Measurements from ENCODE around the gene AKR1C2.
"Not testable (repeated sequence)": the region's sequence is repeated elsewhere in the genome, so short reads cannot be mapped to it uniquely, and the experiment has no call there.

AKR1C2 gene

GRCh38 chr10:5002013-5002727 is 1.5 kb downstream of the AKR1C2 start:
- in situ Hi-C loops (cut with HindIII; ENCODE audit: low pct_ligation_motif_present, low pct_unique_long_range_greater_than_20kb, low sequenced_read_pairs), result no loop called here

GRCh38 chr10:4998671-4999070 is 5.0 kb downstream of the AKR1C2 start:
- in situ Hi-C loops (cut with HindIII; ENCODE audit: low pct_ligation_motif_present, low pct_unique_long_range_greater_than_20kb, low sequenced_read_pairs), result no loop called here
- DNase-seq, result no peak

More at GRCh38 chr10:5002013-5002727, 1.5 kb downstream of the AKR1C2 start:
- no peak for DNase-seq

DNA sequence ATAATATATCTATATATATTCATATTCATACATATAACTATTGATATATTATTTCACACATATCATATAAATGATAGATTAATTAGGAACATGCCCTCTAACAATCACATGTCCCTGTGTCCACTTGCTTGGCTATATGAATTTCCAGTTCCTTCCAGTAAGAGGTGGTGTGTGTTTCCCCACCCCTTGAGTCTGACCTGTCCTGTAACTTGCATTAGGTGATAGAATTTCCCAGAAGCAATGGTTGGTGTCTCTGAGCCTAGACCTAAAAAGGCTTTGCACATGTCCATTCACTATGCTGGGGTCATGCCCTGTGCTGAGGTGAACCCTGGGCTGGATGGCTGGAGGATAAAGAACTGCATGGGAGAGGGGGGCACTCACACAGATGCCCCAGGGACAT is 9.4 kb downstream of the AKR1C2 start:
- in situ Hi-C loops (cut with HindIII; ENCODE audit: low pct_ligation_motif_present, low pct_unique_long_range_greater_than_20kb, low sequenced_read_pairs); DNase-seq: not testable (repeated sequence)

GRCh38 chr10:4992564-4992963 is 11.1 kb downstream of the AKR1C2 start:
- DNase-seq; in situ Hi-C loops (cut with HindIII; ENCODE audit: low pct_ligation_motif_present, low pct_unique_long_range_greater_than_20kb, low sequenced_read_pairs): not testable (repeated sequence)

- DNase-seq; in situ Hi-C loops (cut with HindIII; ENCODE audit: low pct_ligation_motif_present, low pct_unique_long_range_greater_than_20kb, low sequenced_read_pairs): not testable (repeated sequence)
Observed at GRCh38 chr10:4991463-4991862, 12.2 kb downstream of the AKR1C2 start.

DNA sequence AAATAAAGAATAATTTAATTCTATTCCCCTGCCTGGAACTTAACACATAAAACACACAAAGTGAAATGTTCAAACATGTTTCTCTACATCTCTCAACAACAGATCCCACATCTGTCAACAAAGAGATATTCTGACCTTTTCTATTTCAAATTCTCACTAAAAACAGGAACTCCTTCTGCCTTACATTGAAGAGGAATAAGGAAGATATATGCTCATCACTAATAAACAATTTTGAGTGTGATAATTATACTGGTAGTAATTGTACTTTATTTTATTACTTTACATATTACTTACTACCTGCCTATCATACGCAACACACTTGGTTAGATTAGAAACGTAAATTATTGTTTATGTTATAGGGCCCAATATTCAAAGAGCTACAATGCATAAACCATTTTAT is 13.4 kb downstream of the AKR1C2 start:
- in situ Hi-C loops (cut with HindIII; ENCODE audit: low pct_ligation_motif_present, low pct_unique_long_range_greater_than_20kb, low sequenced_read_pairs), result no loop called here
- no peak for DNase-seq

GRCh38 chr10:4988000-4988641 is 15.5 kb downstream of the AKR1C2 start:
- in situ Hi-C loops (cut with HindIII; ENCODE audit: low pct_ligation_motif_present, low pct_unique_long_range_greater_than_20kb, low sequenced_read_pairs); DNase-seq: not testable (repeated sequence)

DNA sequence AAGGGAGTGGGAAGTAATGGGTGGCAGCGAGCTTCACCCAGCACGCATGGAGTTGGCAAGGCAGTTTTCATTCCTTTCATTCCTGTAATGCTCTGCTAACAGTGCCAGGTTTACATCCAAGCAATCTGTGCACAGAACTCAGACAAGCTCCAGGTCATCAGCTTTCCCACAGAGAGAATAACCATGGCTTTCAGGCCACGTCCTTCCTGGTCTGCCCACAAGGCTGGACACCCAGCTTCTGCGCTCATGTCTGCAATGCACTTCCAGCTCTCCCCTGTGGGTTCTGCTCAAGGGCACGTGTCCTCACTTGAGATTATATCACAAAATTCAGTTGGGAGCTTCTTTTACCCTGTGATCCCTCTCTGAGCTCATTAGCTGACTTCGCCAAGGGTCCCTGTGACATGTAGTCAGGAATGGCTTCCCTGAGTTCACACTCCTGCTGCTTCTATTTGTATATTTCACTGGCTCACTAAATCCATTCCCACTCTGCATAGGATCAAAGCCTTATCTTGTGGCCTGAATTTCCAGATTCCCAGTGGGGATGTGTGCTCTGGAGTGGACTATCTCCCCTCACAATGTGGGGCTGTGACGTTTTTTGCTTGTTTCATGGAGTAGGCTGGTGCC is 18.6 kb downstream of the AKR1C2 start:
- in situ Hi-C loops (cut with HindIII; ENCODE audit: low pct_ligation_motif_present, low pct_unique_long_range_greater_than_20kb, low sequenced_read_pairs), result no loop called here
- DNase-seq, result no peak

DNA sequence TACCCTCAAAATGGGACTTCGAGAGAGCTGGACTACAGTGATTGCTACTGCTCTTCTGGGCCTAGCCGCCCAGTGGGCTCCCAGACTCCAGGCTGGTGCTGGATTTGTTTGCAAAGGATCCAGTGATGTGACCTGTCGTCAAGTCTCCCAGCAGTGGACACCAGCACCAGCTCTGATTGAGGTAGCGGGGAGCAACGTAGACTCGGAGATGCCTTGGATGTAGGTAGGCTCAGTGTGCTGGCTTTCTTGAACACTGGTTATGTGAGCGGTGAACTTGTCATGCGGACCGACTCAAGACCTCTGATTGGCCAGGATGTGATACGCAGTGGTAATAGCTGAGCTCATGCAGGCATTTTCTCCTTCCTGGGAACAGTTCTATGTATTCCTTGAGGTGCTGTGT is 19.4 kb downstream of the AKR1C2 start:
- in situ Hi-C loops (cut with HindIII; ENCODE audit: low pct_ligation_motif_present, low pct_unique_long_range_greater_than_20kb, low sequenced_read_pairs), result no loop called here
- no peak for DNase-seq

- in situ Hi-C loops (cut with HindIII; ENCODE audit: low pct_ligation_motif_present, low pct_unique_long_range_greater_than_20kb, low sequenced_read_pairs), result no loop called here
Observed at GRCh38 chr10:4983615-4984216, 19.9 kb downstream of the AKR1C2 start.

DNA sequence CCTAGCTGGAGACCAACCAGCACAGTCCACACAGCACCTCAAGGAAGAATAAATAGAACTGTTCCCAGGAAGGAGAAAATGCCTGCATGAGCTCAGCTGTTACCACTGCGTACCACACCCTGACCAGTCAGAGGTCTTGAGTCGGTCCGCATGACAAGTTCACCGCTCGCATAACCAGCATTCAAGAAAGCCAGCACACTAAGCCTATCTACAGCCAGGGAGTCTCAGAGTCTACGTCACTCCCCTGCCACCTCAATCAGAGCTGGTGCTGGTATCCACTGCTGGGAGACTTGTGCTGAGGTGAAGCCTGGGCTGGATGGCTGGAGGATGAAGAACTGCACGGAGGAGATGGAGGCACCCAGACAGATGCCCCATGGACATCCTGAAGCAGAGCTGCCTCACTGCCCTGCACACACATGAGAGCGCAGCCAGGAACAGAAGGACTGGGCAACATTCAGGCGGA is 20.9 kb downstream of the AKR1C2 start:
- no peak for DNase-seq
- in situ Hi-C loops (cut with HindIII; ENCODE audit: low pct_ligation_motif_present, low pct_unique_long_range_greater_than_20kb, low sequenced_read_pairs), result no loop called here

More at GRCh38 chr10:4983615-4984216, 19.9 kb downstream of the AKR1C2 start:
- no peak for DNase-seq

GRCh38 chr10:4981722-4982471 is 21.8 kb downstream of the AKR1C2 start:
- peak; percentile 39 for DNase-seq
- in situ Hi-C loops (cut with HindIII; ENCODE audit: low pct_ligation_motif_present, low pct_unique_long_range_greater_than_20kb, low sequenced_read_pairs), result no loop called here

- no peak for DNase-seq
- in situ Hi-C loops (cut with HindIII; ENCODE audit: low pct_ligation_motif_present, low pct_unique_long_range_greater_than_20kb, low sequenced_read_pairs), result no loop called here
Observed at GRCh38 chr10:4980793-4981192, 22.9 kb downstream of the AKR1C2 start.

- DNase-seq, result no peak
- in situ Hi-C loops (cut with HindIII; ENCODE audit: low pct_ligation_motif_present, low pct_unique_long_range_greater_than_20kb, low sequenced_read_pairs), result no loop called here
Observed at GRCh38 chr10:4978870-4979269, 24.8 kb downstream of the AKR1C2 start.

- DNase-seq, result no peak
- in situ Hi-C loops (cut with HindIII; ENCODE audit: low pct_ligation_motif_present, low pct_unique_long_range_greater_than_20kb, low sequenced_read_pairs), result no loop called here
Observed at GRCh38 chr10:4977025-4977424, 26.6 kb downstream of the AKR1C2 start.

- in situ Hi-C loops (cut with HindIII; ENCODE audit: low pct_ligation_motif_present, low pct_unique_long_range_greater_than_20kb, low sequenced_read_pairs), result not testable (repeated sequence)
Observed at GRCh38 chr10:4974400-4974799, 29.3 kb downstream of the AKR1C2 start.

GRCh38 chr10:4973294-4973693 is 30.4 kb downstream of the AKR1C2 start:
- DNase-seq; in situ Hi-C loops (cut with HindIII; ENCODE audit: low pct_ligation_motif_present, low pct_unique_long_range_greater_than_20kb, low sequenced_read_pairs): not testable (repeated sequence)

More at GRCh38 chr10:4974400-4974799, 29.3 kb downstream of the AKR1C2 start:
- DNase-seq, result not testable (repeated sequence)

DNA sequence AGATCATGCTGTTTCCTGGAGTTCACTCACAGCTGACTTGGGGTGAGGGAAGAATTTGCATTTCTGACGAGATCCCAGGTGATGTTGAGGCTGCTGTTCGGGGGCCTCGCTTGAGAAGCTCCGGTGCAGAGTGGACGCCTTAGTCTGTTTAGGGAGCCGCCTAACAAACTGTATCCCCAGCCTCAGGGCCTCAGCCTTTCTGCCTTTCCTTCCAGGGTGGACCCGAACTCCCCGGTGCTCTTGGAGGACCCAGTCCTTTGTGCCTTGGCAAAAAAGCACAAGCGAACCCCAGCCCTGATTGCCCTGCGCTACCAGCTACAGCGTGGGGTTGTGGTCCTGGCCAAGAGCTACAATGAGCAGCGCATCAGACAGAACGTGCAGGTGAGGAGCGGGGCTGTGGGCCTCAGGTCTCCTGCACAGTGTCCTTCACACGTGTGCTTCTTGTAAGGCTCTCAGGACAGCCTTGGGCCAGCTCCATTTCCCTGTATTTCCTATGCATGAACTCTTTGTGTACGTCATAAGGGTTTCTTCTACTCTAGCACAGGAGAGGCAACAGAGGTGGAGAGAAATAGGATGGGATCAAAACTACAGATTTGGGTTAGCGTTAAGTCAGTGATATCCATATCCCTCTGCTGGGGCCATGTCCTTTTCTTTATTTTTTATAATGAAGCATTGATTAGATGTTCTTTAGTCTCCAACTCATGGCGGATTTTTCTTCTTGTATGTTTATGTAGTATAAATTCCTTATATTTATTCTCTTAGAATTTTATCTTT is 31.1 kb downstream of the AKR1C2 start:
- DNase-seq; in situ Hi-C loops (cut with HindIII; ENCODE audit: low pct_ligation_motif_present, low pct_unique_long_range_greater_than_20kb, low sequenced_read_pairs): not testable (repeated sequence)

Data from ACHN (cell line).